CD14-positive monocyte (primary cell): Measurements from ENCODE around the gene GPR150. TPM values are rescaled to one million over a fixed set of nuclear protein-coding genes. Genes with fewer than 3 reads are reported as not detected.

ENCODE experiments used
- DNase-seq, 3 donors: peaks; one replicate each; pipeline ENCODE4 v3.0.0-alpha.2; 2011 to 2022
- H2AFZ ChIP-seq: 2 replicates; pipeline ENCODE4 v1.6.0; 2012; ENCODE audit warnings: mild to moderate bottlenecking, low read depth, low read length, inconsistent platforms; ENCODE audit not compliant: insufficient read depth, poor library complexity, severe bottlenecking
- H3K27ac ChIP-seq, 2 donors: 1 replicate in 1 of 2; 2 replicates in 1 of 2; pipeline ENCODE4 v1.5.1; 2012 to 2013; ENCODE audit warnings: low read length in 2 of 2, control low read depth in 1 of 2, inconsistent platforms in 1 of 2, low read depth in 1 of 2, mild to moderate bottlenecking in 1 of 2
- H3K27me3 ChIP-seq, 2 donors: one replicate each; pipeline versions ENCODE4 v1.6.0 to v1.6.1; 2011 to 2013; ENCODE audit warnings: low read length in 2 of 2; ENCODE audit not compliant: control insufficient read depth in 2 of 2, insufficient read depth in 2 of 2
- H3K36me3 ChIP-seq, 2 donors: replicated peaks in 1 of 2; 1 replicate in 1 of 2; 2 replicates in 1 of 2; pipeline versions ENCODE4 v1.5.1 to v1.6.1; 2012 to 2013; ENCODE audit warnings: low read length in 2 of 2, control low read depth in 1 of 2, inconsistent platforms in 1 of 2, mild to moderate bottlenecking in 1 of 2; ENCODE audit not compliant: insufficient read depth in 2 of 2, control insufficient read depth in 1 of 2
- H3K4me1 ChIP-seq, 2 donors: 1 replicate in 1 of 2; 2 replicates in 1 of 2; pipeline versions ENCODE4 v1.5.1 to v1.6.1; 2012 to 2013; ENCODE audit warnings: low read length in 2 of 2, control low read depth in 1 of 2, inconsistent platforms in 1 of 2, mild to moderate bottlenecking in 1 of 2, moderate library complexity in 1 of 2; ENCODE audit not compliant: insufficient read depth in 2 of 2, control insufficient read depth in 1 of 2
- H3K4me2 ChIP-seq: replicated peaks from 2 replicates; pipeline ENCODE3; 2012; ENCODE audit warnings: low read length, moderate library complexity, mild to moderate bottlenecking; ENCODE audit not compliant: poor library complexity, severe bottlenecking; ENCODE audit errors: extremely low read depth
- H3K4me3 ChIP-seq, 3 experiments: fragments of 200-600 bp in 1 of 3; sonication (generic) in 1 of 3; replicated peaks in 1 of 3; 1 replicate in 2 of 3; 2 replicates in 1 of 3; pipeline ENCODE4 v1.5.1; 2011 to 2013; ENCODE audit warnings: low read length in 3 of 3, mild to moderate bottlenecking in 3 of 3, control low read depth in 2 of 3, low read depth in 2 of 3, inconsistent platforms in 1 of 3, moderate library complexity in 1 of 3
- H3K79me2 ChIP-seq: 2 replicates; pipeline ENCODE4 v1.6.0; 2012; ENCODE audit warnings: mild to moderate bottlenecking, control low read depth, inconsistent platforms, low read length, moderate library complexity; ENCODE audit not compliant: insufficient read depth
- H3K9ac ChIP-seq: 2 replicates; pipeline ENCODE4 v1.6.0; 2017; ENCODE audit warnings: low read length, mild to moderate bottlenecking; ENCODE audit not compliant: insufficient read depth, poor library complexity, severe bottlenecking
- H3K9me3 ChIP-seq, 2 donors: replicated peaks in 1 of 2; 1 replicate in 1 of 2; 2 replicates in 1 of 2; pipeline versions ENCODE4 v1.5.1 to v1.6.1; 2012 to 2013; ENCODE audit warnings: low read length in 2 of 2, control low read depth in 1 of 2; ENCODE audit not compliant: control insufficient read depth in 1 of 2, insufficient read depth in 1 of 2
- H4K20me1 ChIP-seq: 2 replicates; pipeline ENCODE4 v1.6.0; 2012; ENCODE audit warnings: mild to moderate bottlenecking, low read length, control low read depth, moderate library complexity; ENCODE audit not compliant: insufficient read depth
- H3K27ac Mint-ChIP-seq, 7 donors: one replicate each; pipeline ENCODE4 v1.8.0; 2020; ENCODE audit warnings: mild to moderate bottlenecking in 7 of 7, mixed read lengths in 7 of 7, moderate library complexity in 6 of 7, inconsistent platforms in 2 of 7
- H3K27me3 Mint-ChIP-seq, 3 donors: one replicate each; pipeline ENCODE4 v1.8.0; 2021 to 2022; ENCODE audit warnings: low read depth in 3 of 3, mild to moderate bottlenecking in 3 of 3, mixed read lengths in 3 of 3, moderate library complexity in 3 of 3, inconsistent platforms in 1 of 3
- H3K36me3 Mint-ChIP-seq, 2 donors: one replicate each; pipeline ENCODE4 v1.8.0; 2020; ENCODE audit warnings: mixed read lengths in 2 of 2, inconsistent platforms in 1 of 2, mild to moderate bottlenecking in 1 of 2
- H3K4me1 Mint-ChIP-seq: one replicate; pipeline ENCODE4 v1.8.0; 2020; ENCODE audit warnings: mild to moderate bottlenecking, mixed read lengths
- H3K4me3 Mint-ChIP-seq, 2 donors: one replicate each; pipeline ENCODE4 v1.8.0; 2020; ENCODE audit warnings: mild to moderate bottlenecking in 2 of 2, mixed read lengths in 2 of 2, moderate library complexity in 1 of 2
- H3K9me3 Mint-ChIP-seq, 7 donors: one replicate each; pipeline ENCODE4 v1.8.0; 2020 to 2022; ENCODE audit warnings: mixed read lengths in 7 of 7, mild to moderate bottlenecking in 6 of 7, moderate library complexity in 6 of 7, inconsistent platforms in 2 of 7
- CTCF ChIP-seq: fragments of 200-600 bp; IDR thresholded peaks from one replicate; pipeline ENCODE4 v1.8.0; 2022; ENCODE audit warnings: antibody characterized with exemption, mild to moderate bottlenecking
- WGBS: methylation state at CpG from one replicate; pipeline ENCODE4 v1.1.5; 2013; ENCODE audit warnings: missing lambda C conversion rate; ENCODE audit not compliant: insufficient coverage; 5-methylcytosine and 5-hydroxymethylcytosine counted together
- intact Hi-C, 2 donors: fragments of 100-400 bp; cut with micrococcal nuclease; formaldehyde crosslinking; loops; one replicate each; pipeline versions ENCODE4 v1.15.0 to v1.15.1; 2023
- polyA plus RNA-seq, 3 donors: library from polyadenylated mRNA; depleted of rRNA in 1 of 3; unstranded in 2 of 3; stranded (reverse) in 1 of 3; fragments of 300-500 nt in 2 of 3; fragments of >200 nt in 1 of 3; fragmentation: Illumina TruSeq in 2 of 3; gene quantifications; 1 replicate in 2 of 3; 2 replicates in 1 of 3; pipeline ENCODE4 v1.2.3, GENCODE V29; 2012 to 2021

Gene GPR150
- polyA plus RNA-seq, 3 donors = not detected

GRCh38 chr5:95600557-95600956, 19.3 kb upstream of the GPR150 start:
- H3K79me2 ChIP-seq = no peaks in the 10 kb centered on the region
- no peak overlapping the region for H3K4me3 ChIP-seq
- H3K4me1 ChIP-seq = no peaks in the 10 kb centered on the region
- intact Hi-C loops = no loop called here
- TF ChIP-seq CTCF = no peak
- no peak overlapping the region for H3K27ac ChIP-seq
- no peak overlapping the region for H3K4me2 ChIP-seq
- no peak for DNase-seq
- no peaks in the 10 kb centered on the region for H3K27me3 ChIP-seq
- H4K20me1 ChIP-seq = no peaks in the 10 kb centered on the region
- peaks cover 2 to 6% of the 10 kb centered on the region in 2 donors for H3K36me3 Mint-ChIP-seq
- H2AFZ ChIP-seq = no peak overlapping the region
- no peaks in the 10 kb centered on the region for H3K9me3 ChIP-seq
- no peaks in the 10 kb centered on the region for H3K36me3 ChIP-seq
- H3K4me1 Mint-ChIP-seq = no peaks in the 10 kb centered on the region
- H3K27me3 Mint-ChIP-seq = peaks cover 0 to 2% (median 0%) of the 10 kb centered on the region in 3 donors
- no CpG with 5 or more reads among the region's 1 CpG for WGBS
- no peak overlapping the region for H3K27ac Mint-ChIP-seq
- H3K9me3 Mint-ChIP-seq = no peaks in the 10 kb centered on the region
- H3K9ac ChIP-seq = no peak overlapping the region
- no peak overlapping the region for H3K4me3 Mint-ChIP-seq

GRCh38 chr5:95605786-95606185, 14.1 kb upstream of the GPR150 start:
- intact Hi-C loops = no loop called here
- WGBS = 100% methylated on average over 4 of the region's 5 CpGs
- Mint-ChIP-seq H3K9me3 (peaks cover 0 to 2% (median 0%) of the 10 kb centered on the region in 7 donors), H3K4me3 (no peak overlapping the region), H3K36me3 (peaks cover 2 to 6% of the 10 kb centered on the region in 2 donors), H3K4me1 (no peaks in the 10 kb centered on the region), H3K27ac (no peak overlapping the region), H3K27me3 (no peaks in the 10 kb centered on the region)
- Histone ChIP-seq H4K20me1 (no peaks in the 10 kb centered on the region), H3K4me3 (no peak overlapping the region), H3K9ac (no peak overlapping the region), H3K9me3 (no peaks in the 10 kb centered on the region), H3K27ac (no peak overlapping the region), H3K27me3 (no peaks in the 10 kb centered on the region), H2AFZ (no peak overlapping the region), H3K79me2 (no peaks in the 10 kb centered on the region), H3K4me2 (no peak overlapping the region), H3K4me1 (no peaks in the 10 kb centered on the region), H3K36me3 (no peaks in the 10 kb centered on the region)
- no peak for DNase-seq
- no peak for TF ChIP-seq CTCF
